Fibroblast of skin of right biceps (primary cell): ENCODE data around the gene CLEC10A.
"Not testable (repeated sequence)": the region's sequence is repeated elsewhere in the genome, so short reads cannot be mapped to it uniquely, and the experiment has no call there.

Experiments used
- DNase-seq: peaks from one replicate; pipeline ENCODE4 v3.0.0-alpha.2; 2013

Gene CLEC10A, protein sequence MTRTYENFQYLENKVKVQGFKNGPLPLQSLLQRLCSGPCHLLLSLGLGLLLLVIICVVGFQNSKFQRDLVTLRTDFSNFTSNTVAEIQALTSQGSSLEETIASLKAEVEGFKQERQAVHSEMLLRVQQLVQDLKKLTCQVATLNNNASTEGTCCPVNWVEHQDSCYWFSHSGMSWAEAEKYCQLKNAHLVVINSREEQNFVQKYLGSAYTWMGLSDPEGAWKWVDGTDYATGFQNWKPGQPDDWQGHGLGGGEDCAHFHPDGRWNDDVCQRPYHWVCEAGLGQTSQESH

DNA sequence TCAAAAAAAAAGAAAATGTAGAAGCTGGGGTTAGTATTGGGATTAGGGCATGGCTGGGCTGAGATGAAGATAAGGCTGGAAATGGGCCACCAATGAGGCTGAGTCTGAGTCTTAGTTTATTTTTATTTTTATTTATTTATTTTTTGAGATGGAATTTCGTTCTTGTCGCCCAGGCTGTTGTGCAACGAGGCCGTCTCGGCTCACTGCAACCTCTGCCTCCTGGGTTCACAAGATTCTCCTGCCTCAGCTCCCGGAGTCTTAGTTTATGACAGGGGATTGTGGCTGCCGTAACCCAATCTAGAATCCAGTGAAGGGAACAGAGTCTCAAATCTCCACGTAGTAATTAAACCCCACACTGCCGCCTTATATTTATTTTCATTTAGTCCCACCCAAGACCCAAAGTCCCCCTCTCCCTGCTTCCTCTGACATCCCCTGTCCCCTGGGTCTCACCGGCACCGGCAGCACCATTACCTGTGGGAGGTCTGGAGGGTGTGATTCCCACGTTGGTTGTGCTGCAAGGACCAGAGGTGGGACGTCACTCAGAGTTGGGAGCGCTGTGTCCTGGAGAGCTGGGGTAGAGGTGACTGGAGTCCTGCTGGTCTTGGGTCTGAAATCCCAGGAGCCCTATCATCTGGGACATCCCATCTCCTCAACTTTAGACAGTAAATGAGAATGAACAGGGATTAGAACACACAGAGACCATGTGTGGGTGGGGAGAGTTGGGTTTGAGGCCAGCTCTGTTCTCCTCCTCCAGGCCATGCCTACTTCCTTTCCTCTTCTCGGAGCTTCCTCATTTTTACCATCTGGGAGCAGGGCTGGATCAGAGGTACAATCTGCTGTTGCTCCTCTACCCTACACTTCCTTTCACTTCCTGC lies at the start of gene CLEC10A:
CLEC10A (minus strand) TSS at position 671 of the 875 bp plus-strand sequence. CDS start 1,439 bp downstream, outside the sequence.
- DNase-seq: no peak

DNA sequence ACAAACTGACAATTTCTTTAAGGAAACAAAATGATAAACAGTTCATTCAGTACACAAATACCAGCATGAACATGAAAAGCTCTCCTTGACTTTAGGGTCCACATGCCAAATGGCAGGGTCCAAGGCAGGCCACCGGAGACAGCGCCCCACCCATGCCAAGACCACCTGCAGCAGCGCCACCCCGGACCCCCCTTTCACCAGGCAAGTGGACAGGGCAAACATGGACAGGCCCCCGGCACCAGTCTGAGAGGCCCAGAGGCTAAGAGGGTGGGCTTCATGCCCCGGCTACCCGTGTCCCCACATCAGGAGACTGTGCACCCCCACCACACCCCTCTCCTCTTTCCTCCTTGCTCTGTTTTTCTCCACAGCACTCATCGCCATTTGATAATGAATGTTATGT lies 49.3 kb upstream of the CLEC10A start:
- no peak for DNase-seq

DNA sequence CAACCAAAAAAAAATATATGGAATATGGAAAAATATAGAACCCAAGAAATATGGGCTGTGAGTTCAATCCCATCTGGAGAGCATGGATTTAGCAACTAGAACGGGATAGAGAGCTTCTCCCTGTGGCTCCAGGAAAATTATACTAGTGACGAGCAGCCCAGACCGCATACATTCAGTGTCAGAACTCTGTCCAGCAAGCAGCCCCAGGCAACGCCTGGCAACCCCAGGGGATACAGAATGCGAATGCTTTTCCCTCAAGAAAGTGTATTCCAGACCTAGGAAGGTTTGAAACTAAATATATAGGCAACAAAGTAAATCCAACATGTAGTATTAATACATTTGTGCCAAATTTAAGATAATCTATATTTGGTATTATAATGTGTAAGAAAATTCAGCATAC lies 48.1 kb upstream of the CLEC10A start:
- no peak for DNase-seq

DNA sequence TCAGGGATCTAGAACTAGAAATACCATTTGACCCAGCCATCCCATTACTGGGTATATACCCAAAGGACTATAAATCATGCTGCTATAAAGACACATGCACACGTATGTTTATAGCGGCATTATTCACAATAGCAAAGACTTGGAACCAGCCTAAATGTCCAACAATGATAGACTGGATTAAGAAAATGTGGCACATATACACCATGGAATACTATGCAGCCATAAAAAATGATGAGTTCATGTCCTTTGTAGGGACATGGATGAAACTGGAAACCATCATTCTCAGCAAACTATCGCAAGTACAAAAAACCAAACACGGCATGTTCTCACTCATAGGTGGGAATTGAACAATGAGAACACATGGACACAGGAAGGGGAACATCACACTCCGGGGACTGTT lies 47.5 kb upstream of the CLEC10A start:
- not testable (repeated sequence) for DNase-seq

DNA sequence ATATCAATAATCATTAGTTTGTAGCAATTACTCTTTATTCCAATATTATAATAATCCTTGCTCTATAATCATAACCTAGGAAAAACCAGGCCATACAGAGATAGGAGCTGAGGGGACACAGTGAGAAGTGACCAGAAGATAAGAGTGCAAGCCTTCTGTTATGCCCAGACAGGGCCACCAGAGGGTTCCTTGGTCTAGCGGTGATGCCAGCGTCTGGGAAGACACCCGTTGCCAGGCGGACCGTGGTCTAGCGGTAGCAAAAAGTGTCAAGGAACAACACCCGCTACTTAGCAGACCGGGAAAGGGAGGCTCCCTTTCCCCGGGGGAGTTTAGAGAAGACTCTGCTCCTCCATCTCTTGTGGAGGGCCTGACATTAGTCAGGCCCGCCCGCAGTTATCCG lies 46.3 kb upstream of the CLEC10A start:
- not testable (repeated sequence) for DNase-seq

DNA sequence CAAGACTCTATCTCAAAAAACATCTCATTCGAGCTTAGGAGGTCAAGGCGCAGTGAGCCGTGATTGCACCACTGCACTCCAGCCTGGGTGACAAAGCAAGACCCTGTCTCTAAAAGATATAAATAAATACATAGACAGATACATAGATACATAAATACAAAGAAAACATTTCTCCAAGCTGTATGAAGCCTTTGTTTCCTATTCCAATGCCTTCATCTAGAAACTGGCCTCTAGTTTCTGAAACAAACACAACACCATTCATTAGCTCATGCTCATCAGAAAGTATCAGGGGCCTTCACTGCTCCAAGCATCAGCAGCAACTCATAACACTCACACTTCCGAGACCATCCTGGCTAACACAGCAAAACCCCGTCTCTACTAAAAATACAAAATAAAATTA lies 44.9 kb upstream of the CLEC10A start:
- no peak for DNase-seq

DNA sequence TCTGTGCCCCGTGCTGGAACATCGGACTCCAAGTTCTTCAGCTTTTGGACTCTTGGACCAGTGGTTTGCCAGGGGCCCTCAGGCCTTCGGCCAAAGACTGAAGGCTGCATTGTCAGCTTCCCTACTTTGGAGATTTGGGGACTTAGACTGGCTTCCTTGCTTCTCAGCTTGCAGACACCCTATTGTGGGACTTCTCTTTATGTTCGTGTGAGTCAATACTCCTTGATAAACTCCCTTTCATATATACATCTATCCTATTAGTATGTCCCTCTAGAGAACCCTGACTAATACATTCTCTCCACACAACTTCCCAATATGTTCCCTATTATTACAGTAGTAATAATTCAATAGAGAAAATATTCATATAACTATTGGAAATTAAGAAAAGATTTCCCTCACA lies 43.8 kb upstream of the CLEC10A start:
- DNase-seq: no peak

DNA sequence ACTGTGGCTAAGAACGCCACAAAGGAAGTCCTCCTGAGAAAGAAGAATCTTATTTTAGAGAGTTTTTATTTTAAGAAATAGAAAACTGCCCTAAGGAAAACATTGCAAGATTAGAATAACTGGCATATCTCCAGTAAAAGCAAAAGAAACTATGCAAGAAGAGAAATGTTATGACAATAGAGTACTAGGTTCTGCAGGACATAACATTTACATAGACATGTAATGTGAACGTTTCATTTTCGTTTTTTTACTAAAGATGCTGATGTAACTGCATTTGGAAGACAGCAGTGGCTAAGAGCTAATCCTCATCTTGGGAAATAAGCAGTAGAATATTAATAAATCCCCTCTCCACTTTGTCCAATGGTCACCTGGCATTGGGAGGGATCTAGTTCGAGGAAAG lies 42.3 kb upstream of the CLEC10A start:
- no peak for DNase-seq

DNA sequence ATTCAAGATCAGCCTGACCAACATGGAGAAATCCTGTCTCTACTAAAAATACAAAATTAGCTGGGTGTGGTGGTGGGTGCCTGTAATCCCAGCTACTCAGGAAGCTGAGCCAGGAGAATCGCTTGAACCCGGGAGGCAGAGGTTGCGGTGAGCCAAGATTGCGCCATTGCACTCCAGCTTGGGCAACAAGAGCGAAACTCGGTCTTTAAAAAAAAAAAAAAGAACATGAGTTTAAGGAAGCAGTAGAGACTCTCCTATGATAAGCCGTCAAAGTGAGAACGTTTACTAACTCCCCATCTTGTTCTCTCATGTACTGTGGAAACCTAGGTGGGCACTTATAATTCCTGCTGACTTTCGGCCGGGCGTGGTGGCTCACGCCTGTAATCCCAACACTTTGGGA lies 40.6 kb upstream of the CLEC10A start:
- DNase-seq: not testable (repeated sequence)

DNA sequence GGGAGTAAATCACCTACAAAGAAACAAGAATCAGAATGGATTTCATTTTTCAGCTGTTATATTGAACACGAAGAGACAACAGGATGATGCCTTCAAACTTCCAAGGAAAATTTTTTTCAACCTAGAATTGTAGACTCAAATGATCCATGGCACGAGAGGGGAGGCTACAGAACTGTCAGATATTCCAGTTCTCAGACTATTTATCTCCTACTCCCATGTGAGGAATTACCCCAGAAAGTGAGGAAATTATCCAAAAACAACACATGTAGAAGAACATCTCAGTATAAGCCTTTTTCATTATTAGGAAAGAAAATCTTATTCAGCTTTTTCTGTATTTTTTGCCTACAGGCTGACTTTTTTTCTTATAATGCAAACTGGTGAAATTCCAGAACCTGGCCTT lies 40.1 kb upstream of the CLEC10A start:
- no peak for DNase-seq

DNA sequence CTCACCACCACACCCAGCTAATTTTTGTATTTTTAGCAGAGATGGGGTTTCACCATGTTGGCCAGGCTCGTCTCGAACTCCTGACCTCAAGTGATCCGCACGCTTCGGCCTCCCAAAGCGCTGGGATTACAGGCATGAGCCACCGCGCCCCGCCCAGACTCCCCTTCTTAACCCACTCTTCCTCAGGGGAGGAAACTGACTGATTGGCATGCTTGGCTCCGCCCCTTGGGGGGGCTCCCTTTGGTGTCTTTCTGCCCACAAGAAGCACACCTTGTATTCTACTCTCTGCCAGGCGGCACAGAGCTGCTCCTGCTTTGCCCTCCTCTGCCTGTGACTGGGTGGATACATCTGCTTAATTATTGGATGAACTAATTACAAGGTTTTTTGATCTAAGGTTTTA lies 39.3 kb upstream of the CLEC10A start:
- no peak for DNase-seq

DNA sequence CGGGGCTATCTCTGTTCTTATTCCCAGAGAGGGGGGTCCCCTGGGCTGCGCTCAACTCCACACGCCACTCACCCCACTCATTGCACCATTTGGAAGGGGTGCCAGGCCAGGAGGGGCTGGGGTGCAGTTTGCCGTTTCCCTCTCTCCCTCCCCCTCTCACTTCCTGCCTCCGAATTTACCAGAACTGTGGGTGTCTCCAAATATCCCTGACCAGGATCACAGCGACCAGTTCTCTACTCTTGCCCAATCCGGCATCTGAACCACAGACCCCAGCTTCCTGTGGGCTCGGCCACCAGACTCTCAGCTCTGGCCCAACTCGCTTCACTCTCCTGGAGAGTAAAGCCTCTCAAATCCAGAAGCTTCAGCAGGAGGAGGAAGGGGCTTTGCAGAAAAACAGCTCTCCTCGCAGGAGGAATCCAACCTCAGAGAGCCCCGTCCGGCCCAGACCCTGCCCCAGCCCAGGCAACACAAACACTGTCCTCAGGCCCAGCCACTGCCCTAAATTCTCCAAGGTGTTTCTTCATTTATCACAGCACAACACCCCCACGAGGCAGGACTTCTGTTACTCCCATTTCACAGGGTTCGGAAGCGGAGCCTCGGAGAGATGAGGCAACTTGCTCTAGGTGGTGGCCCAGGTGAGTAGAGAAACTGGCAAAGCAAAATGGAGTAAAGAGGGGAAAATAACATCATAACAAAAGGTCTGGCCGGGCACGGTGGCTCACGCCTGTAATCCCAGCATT lies 35.0 kb upstream of the CLEC10A start:
- DNase-seq: no peak

DNA sequence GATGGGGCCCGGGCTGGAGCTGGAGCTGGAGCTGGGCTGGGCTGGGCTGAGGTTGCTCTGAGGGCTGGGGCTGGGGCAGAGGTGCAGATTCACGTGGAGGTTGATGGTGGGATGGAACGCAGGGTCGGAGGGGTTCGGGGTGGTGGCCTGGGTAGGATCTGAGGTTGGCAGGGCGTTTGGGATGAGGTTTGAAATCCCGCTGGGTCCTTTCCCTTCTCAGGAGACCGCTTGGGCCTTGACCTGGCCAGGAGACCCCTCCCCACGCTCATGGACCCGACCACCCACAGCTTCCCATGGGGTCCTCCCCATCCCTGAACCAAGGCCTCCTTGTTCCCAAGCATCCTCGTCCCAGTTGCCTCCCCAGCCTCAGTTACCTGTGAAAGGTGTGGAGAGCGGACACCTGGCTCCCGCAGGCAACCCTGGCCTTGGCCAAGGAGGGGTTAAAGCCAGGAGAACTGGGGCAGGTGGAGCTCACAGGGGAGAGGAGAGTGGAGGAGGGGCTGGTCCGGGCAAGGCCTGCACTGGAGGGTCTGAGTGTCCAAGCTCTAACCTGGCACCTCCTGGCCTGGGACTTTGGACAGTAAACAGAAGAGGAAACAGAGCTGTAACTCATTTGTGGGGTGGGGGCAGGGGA lies 34.3 kb upstream of the CLEC10A start, which contains the start of gene ASGR2:
ASGR2 (minus strand) TSS at position 582 of the 634 bp plus-strand sequence. CDS start 582 bp downstream, outside the sequence.
- no peak for DNase-seq

DNA sequence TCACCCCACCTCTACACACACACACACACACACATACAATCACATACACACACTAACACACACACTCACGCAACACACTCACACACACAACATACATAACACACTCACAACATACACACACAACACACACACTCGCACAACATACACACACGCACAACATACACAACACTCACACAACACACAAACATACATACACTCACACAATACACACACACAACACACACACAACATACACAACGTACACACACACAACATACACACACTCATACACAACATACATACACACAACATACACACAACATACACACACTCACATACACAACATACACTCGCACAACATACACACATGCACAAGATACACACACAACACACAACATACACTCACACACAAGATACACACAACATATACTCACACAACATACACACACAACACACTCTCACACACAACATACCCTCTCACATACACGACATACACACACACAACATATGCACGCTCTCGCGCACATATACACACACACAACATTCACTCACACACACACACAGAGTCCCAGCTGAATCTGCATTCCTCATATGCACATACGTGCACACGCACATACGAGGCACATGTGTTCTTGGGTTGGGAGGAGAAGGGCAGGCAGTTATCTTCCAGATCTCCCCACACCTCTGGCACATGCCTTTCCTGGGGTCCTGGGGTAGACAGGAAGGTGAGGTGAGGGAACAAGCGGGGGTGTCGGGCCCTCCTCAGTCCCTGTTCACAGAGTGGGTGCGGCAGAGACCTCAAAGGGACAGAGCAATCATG lies 33.4 kb upstream of the CLEC10A start:
- no peak for DNase-seq

DNA sequence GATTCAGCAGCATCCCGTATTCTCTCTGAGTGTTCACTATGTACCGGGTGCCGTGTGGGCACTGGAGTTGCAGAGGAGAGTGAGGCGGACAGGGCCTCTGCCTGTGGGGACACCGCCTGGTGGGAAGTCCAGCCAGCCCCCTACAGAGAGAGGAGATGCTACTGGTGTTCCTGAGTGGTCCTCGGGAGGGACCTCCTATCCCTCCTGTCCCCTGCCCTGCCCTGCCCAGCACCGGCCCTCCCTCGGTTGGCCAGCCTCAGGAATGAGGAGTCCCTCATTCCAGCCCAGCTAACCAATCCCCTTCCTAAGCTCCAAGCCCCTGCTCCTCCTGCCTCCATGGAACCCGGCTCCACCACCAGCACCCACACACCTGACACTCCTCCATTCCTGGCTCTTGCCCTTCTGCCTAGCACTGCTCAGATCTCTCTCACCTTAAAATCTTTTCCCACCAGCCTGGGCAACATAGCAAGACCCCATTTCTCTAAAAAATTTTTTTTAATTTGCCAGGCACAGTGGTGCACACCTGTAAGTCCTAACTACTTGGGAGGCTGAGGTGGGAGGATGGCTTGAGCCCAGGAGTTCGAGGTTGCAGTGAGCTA lies 32.6 kb upstream of the CLEC10A start:
- DNase-seq: no peak

DNA sequence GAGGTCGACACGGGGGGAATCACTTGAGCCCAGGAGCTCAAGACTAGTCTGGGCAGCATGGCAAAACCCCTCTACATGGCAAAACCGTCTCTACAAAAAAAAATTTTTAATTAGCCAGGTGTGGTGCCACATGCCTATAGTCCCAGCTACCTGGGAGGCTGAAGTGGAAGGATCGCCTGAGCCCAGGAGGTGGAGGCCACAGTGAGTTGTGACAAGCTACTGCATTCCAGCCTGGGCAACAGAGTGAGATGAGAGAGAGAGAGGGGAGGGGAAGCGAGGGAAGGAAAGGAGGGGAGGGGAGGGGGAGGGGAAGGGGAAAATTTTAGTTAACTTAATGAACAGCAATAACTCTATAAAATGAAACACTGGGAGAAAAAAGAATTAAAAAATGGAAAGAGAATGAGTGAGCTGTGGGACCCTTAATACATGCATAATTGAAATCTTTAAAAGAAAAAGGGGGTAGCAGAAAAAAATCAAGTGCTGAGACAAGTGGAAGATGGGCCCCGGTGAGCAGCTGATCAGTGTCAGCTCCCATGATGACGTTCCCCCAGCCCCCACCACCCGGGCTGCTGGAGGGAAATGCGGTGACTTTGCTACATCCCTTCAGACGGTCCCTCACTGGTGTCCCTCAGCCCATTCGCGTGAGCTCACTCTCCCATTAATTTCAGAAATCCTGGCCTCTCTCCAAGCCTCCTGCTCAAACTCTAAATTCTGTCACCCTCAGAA lies 31.9 kb upstream of the CLEC10A start:
- no peak for DNase-seq

DNA sequence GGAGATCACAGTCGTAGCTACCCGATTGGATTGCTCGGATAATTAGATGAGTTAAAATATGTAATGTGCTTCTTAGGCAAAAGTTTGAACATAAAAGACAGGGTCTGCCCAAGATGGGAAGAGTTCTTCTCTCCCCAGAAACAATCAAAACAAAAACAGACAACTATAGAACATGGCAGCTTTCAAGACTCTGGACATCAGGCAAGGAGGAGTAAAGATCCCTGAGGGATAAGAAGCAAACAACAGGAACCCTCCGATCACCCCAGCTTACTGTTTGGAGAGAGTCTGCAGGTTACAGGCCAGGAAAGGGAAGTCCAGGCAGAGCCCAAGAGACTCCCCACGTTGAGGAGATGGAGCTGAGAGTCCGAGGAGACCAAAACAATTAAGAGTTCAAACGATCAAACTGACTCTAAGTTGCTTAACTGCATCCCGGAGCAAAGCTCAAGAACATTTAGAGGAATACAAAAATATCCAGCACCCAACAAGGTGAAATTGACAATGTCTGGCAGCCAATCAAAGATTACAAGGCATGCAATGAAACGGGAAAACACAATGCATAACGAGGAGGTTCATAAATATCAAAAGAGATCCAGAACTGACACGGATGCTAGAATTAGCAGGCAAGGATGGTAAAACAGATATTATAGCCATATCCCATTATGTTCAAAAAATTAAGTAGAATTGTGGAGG lies 30.7 kb upstream of the CLEC10A start:
- DNase-seq: no peak

DNA sequence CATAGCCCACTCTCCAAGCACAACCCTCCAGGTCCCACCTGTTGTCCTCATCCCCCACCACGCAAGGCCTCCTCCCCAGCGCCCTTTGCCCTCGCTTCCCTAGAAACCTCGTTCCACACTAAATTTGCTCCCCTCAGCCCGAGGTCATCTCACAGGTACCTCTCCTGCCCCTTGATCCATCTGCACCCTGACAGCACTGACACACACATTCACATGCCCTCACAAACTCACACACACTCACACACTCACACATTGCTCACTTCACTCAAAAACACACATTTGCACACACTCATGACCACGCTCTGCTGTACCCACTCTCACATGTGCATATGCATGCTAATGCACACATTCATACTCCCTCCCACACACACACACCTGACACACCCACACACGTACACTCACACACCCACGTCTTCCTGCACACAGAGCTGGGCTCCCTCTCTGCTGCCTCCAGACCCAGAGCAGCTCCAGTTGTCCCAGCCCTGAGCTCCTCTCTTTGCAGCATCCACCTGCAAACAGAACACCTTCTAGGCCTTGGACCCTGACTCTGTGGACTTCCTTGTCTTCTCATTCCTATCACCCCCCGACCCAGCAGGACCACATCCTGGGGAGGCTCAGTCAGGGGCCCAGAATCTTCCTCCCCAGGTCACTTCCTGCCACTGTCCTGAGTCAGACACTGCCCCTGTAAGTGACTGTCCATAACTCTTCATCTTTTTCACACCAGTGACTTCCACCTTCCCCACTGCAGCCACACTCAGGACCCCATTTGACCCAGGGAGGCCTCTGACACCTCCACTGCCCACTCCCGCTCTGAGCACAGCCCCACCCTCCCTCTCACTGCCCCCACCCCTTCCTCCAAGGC lies 29.6 kb upstream of the CLEC10A start:
- DNase-seq: no peak

DNA sequence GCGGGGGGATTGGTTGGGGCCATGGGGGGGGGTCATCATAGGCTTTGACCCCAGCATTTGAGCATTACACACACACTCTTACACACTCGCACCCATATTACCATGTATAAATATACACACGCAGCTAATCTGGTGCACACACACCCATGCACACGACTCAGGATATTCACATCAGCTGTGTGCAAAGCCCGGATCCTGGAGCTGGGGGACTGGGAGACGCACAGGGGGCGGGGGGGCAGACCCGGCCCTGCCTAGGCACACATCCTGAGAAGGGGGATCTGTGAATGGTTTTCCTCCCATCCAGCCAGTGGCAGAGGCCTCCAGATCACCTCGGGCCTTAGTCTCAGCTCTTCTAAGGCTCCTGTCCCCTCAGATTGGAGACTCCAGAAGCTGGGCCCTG lies 28.9 kb upstream of the CLEC10A start:
- no peak for DNase-seq
